Transverse colon (tissue), 4 donors: ENCODE data around the gene KRT38.

Experiments used
- CTCF ChIP-seq, 5 experiments: fragments of 200-600 bp in 3 of 5; fragments of 450-650 bp in 2 of 5; sonication (generic) in 3 of 5; IDR thresholded peaks; 1 replicate in 2 of 5; 2 replicates in 3 of 5; pipeline ENCODE4 v1.5.1; 2016 to 2017; ENCODE audit warnings: antibody characterized with exemption in 5 of 5, inconsistent platforms in 3 of 5, mild to moderate bottlenecking in 2 of 5, moderate library complexity in 1 of 5
- POLR2A ChIP-seq: fragments of 450-650 bp; IDR thresholded peaks from one replicate; pipeline ENCODE4 v1.6.1; 2016; ENCODE audit warnings: antibody characterized with exemption, mild to moderate bottlenecking, moderate library complexity
- POLR2AphosphoS5 ChIP-seq, 3 donors: sonication (generic); formaldehyde crosslinking; IDR thresholded peaks; one replicate each; pipeline ENCODE4 v1.6.1; 2016; ENCODE audit warnings: antibody characterized with exemption in 3 of 3

GRCh38 chr17:41392278-41392677 is 48.5 kb downstream of the KRT38 start:
- TF ChIP-seq POLR2A (no peak), CTCF (IDR thresholded peaks at IDR 0.05) (no peak), POLR2AphosphoS5 (IDR thresholded peaks at IDR 0.05) (no peak)
